A549 (cell line): Measurements from ENCODE around the gene GAL. TPM values are rescaled to one million over a fixed set of nuclear protein-coding genes. Genes with fewer than 3 reads are reported as not detected.

Experiments
- ATAC-seq, 2 experiments: fragments of 200-7000 bp in 1 of 2; fragments of >200 bp in 1 of 2; cut with Nextera tagmentation in 1 of 2; cut with Tn5 transposase in 1 of 2; 3 replicates each; pipeline versions ENCODE4 v1.8.0 to v1.9.1; 2018 to 2020; ENCODE audit warnings: mild to moderate bottlenecking in 1 of 2, moderate library complexity in 1 of 2
- CTCF ChIA-PET: fragments of 300-600 bp; sonication (Branson Sonifier 250); formaldehyde crosslinking; extraction: SDS; loops from one replicate; lab custom pipeline; 2021; ENCODE audit warnings: antibody characterized with exemption, inconsistent platforms; lab: Yijun Ruan, JAX
- POLR2A ChIA-PET: fragments of 350-600 bp; formaldehyde crosslinking; extraction: SDS; loops from one replicate; lab custom pipeline; 2021; ENCODE audit warnings: antibody characterized with exemption, inconsistent platforms; lab: Yijun Ruan, JAX
- DNase-seq, 2 experiments: peaks; one replicate each; pipeline versions ENCODE4 v3.0.0 to v3.0.0-alpha.2; 2011 to 2016; ENCODE audit warnings: low read depth in 1 of 2, low spot score in 1 of 2
- FAIRE-seq: peaks from 2 replicates; lab custom pipeline; 2011; peaks lifted over from hg19 to GRCh38; lab: Jason Lieb, UNC
- H3K27ac ChIP-seq, 2 experiments: fragments of >200 bp; sonication (Bioruptor Twin); formaldehyde crosslinking; 3 replicates each; pipeline ENCODE4 v1.5.1; 2016 to 2017
- H3K4me1 ChIP-seq: fragments of >200 bp; sonication (Bioruptor Twin); formaldehyde crosslinking; 3 replicates; pipeline ENCODE4 v1.6.1; 2016
- H3K4me2 ChIP-seq: fragments of >200 bp; sonication (Bioruptor Twin); formaldehyde crosslinking; 3 replicates; pipeline ENCODE4 v1.6.1; 2016
- H3K4me3 ChIP-seq: fragments of >200 bp; sonication (Bioruptor Twin); formaldehyde crosslinking; 3 replicates; pipeline ENCODE4 v1.5.1; 2016
- H3K9me3 ChIP-seq: fragments of >200 bp; sonication (Bioruptor Twin); formaldehyde crosslinking; 3 replicates; pipeline ENCODE4 v1.6.1; 2016
- BHLHE40 ChIP-seq: IDR thresholded peaks from 2 replicates; pipeline ENCODE4 v1.6.1; 2012; ENCODE audit warnings: low read depth, low read length, inconsistent platforms
- CEBPB ChIP-seq, 2 experiments: fragments of >200 bp in 1 of 2; sonication (Bioruptor Twin) in 1 of 2; formaldehyde crosslinking in 1 of 2; IDR thresholded peaks; 2 replicates each; pipeline ENCODE4 v1.6.1; 2012 to 2016
- EHMT2 ChIP-seq: fragments of 200-600 bp; sonication (generic); IDR thresholded peaks from 2 replicates; pipeline ENCODE4 v1.6.1; 2016; ENCODE audit warnings: antibody characterized with exemption, low read depth, mild to moderate bottlenecking, moderate library complexity
- EP300 ChIP-seq, 2 experiments: fragments of >200 bp; sonication (Bioruptor Twin); formaldehyde crosslinking; IDR thresholded peaks; 2 replicates in 1 of 2; 3 replicates in 1 of 2; pipeline ENCODE4 v1.6.1; 2016 to 2017
- FOSB ChIP-seq: fragments of 250-450 bp; sonication (Bioruptor Pico); IDR thresholded peaks from 2 replicates; pipeline ENCODE4 v1.5.0; 2020; ENCODE audit warnings: mild to moderate bottlenecking, moderate library complexity
- HOXA7 ChIP-seq: fragments of 250-450 bp; sonication (Bioruptor Pico); IDR thresholded peaks from 2 replicates; pipeline ENCODE4 v1.5.0; 2020; ENCODE audit warnings: mild to moderate bottlenecking, moderate library complexity
- HOXB13 ChIP-seq: fragments of 250-450 bp; sonication (Bioruptor Pico); IDR thresholded peaks from 2 replicates; pipeline ENCODE4 v1.5.0; 2020; ENCODE audit warnings: low read depth, mild to moderate bottlenecking, moderate library complexity
- HOXB5 ChIP-seq: fragments of 250-450 bp; sonication (Bioruptor Pico); IDR thresholded peaks from 2 replicates; pipeline ENCODE4 v1.5.0; 2020; ENCODE audit warnings: mild to moderate bottlenecking, moderate library complexity
- JUNB ChIP-seq: fragments of >200 bp; sonication (Bioruptor Twin); formaldehyde crosslinking; IDR thresholded peaks from 2 replicates; pipeline ENCODE4 v1.6.1; 2016
- MAFK ChIP-seq: fragments of 450-650 bp; IDR thresholded peaks from 2 replicates; pipeline ENCODE4 v1.6.1; 2014; ENCODE audit not compliant: partially characterized antibody
- PHF8 ChIP-seq: fragments of 200-600 bp; sonication (generic); IDR thresholded peaks from 2 replicates; pipeline ENCODE4 v1.6.1; 2016; ENCODE audit warnings: low read depth, mild to moderate bottlenecking, antibody characterized with exemption, moderate library complexity, borderline replicate concordance
- POLR2A ChIP-seq: IDR thresholded peaks from 2 replicates; pipeline ENCODE4 v1.6.1; 2012; ENCODE audit warnings: mild to moderate bottlenecking, low read length
- RAD21 ChIP-seq, 2 experiments: fragments of >200 bp in 1 of 2; sonication (Bioruptor Twin) in 1 of 2; formaldehyde crosslinking in 1 of 2; IDR thresholded peaks in 1 of 2; conservative IDR thresholded peaks in 1 of 2; 2 replicates in 1 of 2; 3 replicates in 1 of 2; pipeline ENCODE4 v1.6.1; 2012 to 2018; ENCODE audit warnings: inconsistent platforms in 1 of 2
- RARB ChIP-seq: fragments of 250-450 bp; sonication (Bioruptor Pico); IDR thresholded peaks from 2 replicates; pipeline ENCODE4 v1.8.0; 2021; ENCODE audit warnings: mild to moderate bottlenecking, moderate library complexity
- SMC3 ChIP-seq: fragments of >200 bp; sonication (Bioruptor Twin); formaldehyde crosslinking; IDR thresholded peaks from 3 replicates; pipeline ENCODE4 v1.6.1; 2018; ENCODE audit warnings: inconsistent platforms
- TP53 ChIP-seq: fragments of 250-450 bp; sonication (Bioruptor Pico); IDR thresholded peaks from 2 replicates; pipeline ENCODE4 v1.5.0; 2021; ENCODE audit warnings: mild to moderate bottlenecking, moderate library complexity
- ZC3H11A ChIP-seq: fragments of 450-650 bp; IDR thresholded peaks from 2 replicates; pipeline ENCODE4 v1.6.1; 2014; ENCODE audit warnings: antibody characterized with exemption, mild to moderate bottlenecking
- ZNF302 ChIP-seq: fragments of 250-450 bp; sonication (Bioruptor Pico); IDR thresholded peaks from 2 replicates; pipeline ENCODE4 v1.9.0; 2021; ENCODE audit warnings: inconsistent platforms, mild to moderate bottlenecking, moderate library complexity
- ZSCAN20 ChIP-seq: fragments of 250-450 bp; sonication (Bioruptor Pico); IDR thresholded peaks from 2 replicates; pipeline ENCODE4 v1.8.0; 2022; ENCODE audit warnings: mild to moderate bottlenecking, moderate library complexity
- WGBS: methylation state at CpG from one replicate; pipeline ENCODE4 v1.1.6; 2017; ENCODE audit errors: missing lambda C conversion rate; 5-methylcytosine and 5-hydroxymethylcytosine counted together
- polyA plus RNA-seq, 4 experiments: library from polyadenylated mRNA; depleted of rRNA in 3 of 4; stranded (reverse); fragments of >200 nt; fragmentation: RNase III in 1 of 4; extraction: RNeasy Plus Mini Kit Qiagen cat#74134 plus additional on column Dnase treatment in 1 of 4; gene quantifications; 2 replicates in 3 of 4; 3 replicates in 1 of 4; pipeline ENCODE4 v1.2.3, GENCODE V29; 2011 to 2017
- TF ChIP-seq, protein P1 (sequence below): IDR thresholded peaks from 2 replicates; pipeline ENCODE4 v1.6.1; 2012
- TF ChIP-seq, protein P2 (sequence below): fragments of 200-600 bp; sonication (generic); IDR thresholded peaks from 2 replicates; pipeline ENCODE4 v1.6.1; 2016; ENCODE audit warnings: antibody characterized with exemption, mild to moderate bottlenecking, moderate library complexity
- TF ChIP-seq, protein P3 (sequence below): fragments of 250-450 bp; sonication (Bioruptor Pico); IDR thresholded peaks from 2 replicates; pipeline ENCODE4 v1.5.0; 2021; ENCODE audit warnings: mild to moderate bottlenecking, moderate library complexity, borderline replicate concordance
- TF ChIP-seq, protein P4 (sequence below): fragments of 150-350 bp; IDR thresholded peaks from 2 replicates; pipeline ENCODE4 v1.6.1; 2014; ENCODE audit warnings: low read depth, mild to moderate bottlenecking, low read length

Gene GAL
- polyA plus RNA-seq, 2 of the 4 experiments (the other 2 are of a cell fraction): 2.2 to 8.6 TPM

DNA sequence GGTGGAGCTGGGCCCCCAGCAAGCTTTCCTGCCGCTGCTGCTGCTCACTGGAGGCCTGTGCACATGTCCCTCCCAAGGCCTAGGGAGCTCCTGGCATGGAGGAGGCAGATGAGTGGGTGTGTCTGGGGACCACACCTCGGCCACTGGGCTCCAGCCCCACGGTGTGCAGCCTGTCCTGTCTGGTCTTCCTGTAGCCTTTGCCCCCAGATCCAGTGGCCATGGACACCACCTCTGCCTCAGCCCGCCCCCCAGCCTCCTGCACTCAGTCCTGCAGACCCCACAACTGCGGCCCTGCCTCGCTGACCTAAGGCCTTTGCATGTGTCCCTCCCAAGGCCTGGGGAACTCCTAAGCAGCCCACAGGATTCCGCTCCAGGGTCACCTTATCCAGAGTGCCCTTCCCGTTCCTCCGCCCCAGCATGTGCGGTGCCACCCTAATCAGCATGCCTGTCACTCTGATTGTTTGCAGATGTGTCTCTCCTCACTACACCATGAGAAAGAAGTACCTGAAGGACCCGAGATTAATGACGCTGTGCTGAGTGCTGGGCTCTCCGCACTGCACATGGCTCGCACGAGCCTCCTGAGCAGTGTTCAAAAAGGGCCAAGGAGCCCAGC lies 8.6 kb downstream of the GAL start:
- WGBS: 87% methylated on average over 12 of the region's 15 CpGs
- Histone ChIP-seq H3K4me1 (no peaks in the 10 kb centered on the region), H3K4me3 (no peak overlapping the region), H3K27ac (no peak overlapping the region), H3K9me3 (peaks cover 12% of the 10 kb centered on the region; the same call in 2 of the 3 replicates)
- ATAC-seq: no peak
- CTCF ChIA-PET: no interaction called here
- FAIRE-seq: no peak
- TF ChIP-seq HOXB13: no peak
- no peak for TF ChIP-seq FOSB
- no peak for TF ChIP-seq CEBPB (IDR thresholded peaks at IDR 0.05)
- no peak for TF ChIP-seq BHLHE40
- no peak for TF ChIP-seq PHF8
- TF ChIP-seq HOXB5 (CRISPR knock-in tag): no peak
- TF ChIP-seq ZSCAN20 (CRISPR knock-in tag): no peak
- TF ChIP-seq, protein P1, sequence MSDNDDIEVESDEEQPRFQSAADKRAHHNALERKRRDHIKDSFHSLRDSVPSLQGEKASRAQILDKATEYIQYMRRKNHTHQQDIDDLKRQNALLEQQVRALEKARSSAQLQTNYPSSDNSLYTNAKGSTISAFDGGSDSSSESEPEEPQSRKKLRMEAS: no peak
- TF ChIP-seq HOXA7 (CRISPR knock-in tag): no peak
- TF ChIP-seq RARB (CRISPR knock-in tag): no peak
- TF ChIP-seq EHMT2: no peak
- TF ChIP-seq ZNF302: no peak
- no peak for TF ChIP-seq TP53 (CRISPR knock-in tag)
- no peak for TF ChIP-seq SMC3
- no peak for TF ChIP-seq EP300 (IDR thresholded peaks at IDR 0.05)
- TF ChIP-seq MAFK: no peak
- TF ChIP-seq, all 56 proteins: peak for 0
- POLR2A ChIA-PET: no interaction called here
- DNase-seq: no peak
- no peak overlapping the region for H3K4me2 ChIP-seq

DNA sequence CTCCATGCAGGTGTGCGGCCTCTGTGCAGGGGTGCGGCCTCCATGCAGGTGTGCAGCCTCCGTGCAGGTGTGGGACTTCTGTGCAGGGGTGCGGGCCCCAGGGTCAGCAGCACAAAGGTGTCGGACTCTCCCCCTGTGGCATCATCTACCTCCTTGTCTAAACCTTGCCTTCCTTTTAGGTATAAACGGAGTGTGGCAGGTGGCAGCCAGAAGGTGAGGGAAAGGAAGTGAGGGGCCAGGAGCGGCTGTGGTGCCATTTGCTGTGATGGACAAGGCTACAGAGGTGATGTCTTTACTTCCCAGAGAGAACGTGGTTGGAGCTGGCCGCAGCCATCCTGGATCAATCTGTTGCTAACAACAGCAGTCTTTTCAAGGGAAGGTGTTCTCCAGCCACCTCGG lies 9.1 kb downstream of the GAL start:
- Histone ChIP-seq H3K4me3 (no peak overlapping the region), H3K4me2 (no peak overlapping the region), H3K4me1 (no peaks in the 10 kb centered on the region), H3K27ac (no peak overlapping the region), H3K9me3 (peaks cover 13% of the 10 kb centered on the region; the same call in 2 of the 3 replicates)
- POLR2A ChIA-PET: no interaction called here
- FAIRE-seq (no peak), DNase-seq (no peak), ATAC-seq (no peak)
- CTCF ChIA-PET: no interaction called here
- no peak for TF ChIP-seq BHLHE40
- no peak for TF ChIP-seq ZNF302
- TF ChIP-seq POLR2A: no peak
- no peak for TF ChIP-seq HOXB13
- TF ChIP-seq ZC3H11A: no peak
- no peak for TF ChIP-seq JUNB
- TF ChIP-seq, protein P2, sequence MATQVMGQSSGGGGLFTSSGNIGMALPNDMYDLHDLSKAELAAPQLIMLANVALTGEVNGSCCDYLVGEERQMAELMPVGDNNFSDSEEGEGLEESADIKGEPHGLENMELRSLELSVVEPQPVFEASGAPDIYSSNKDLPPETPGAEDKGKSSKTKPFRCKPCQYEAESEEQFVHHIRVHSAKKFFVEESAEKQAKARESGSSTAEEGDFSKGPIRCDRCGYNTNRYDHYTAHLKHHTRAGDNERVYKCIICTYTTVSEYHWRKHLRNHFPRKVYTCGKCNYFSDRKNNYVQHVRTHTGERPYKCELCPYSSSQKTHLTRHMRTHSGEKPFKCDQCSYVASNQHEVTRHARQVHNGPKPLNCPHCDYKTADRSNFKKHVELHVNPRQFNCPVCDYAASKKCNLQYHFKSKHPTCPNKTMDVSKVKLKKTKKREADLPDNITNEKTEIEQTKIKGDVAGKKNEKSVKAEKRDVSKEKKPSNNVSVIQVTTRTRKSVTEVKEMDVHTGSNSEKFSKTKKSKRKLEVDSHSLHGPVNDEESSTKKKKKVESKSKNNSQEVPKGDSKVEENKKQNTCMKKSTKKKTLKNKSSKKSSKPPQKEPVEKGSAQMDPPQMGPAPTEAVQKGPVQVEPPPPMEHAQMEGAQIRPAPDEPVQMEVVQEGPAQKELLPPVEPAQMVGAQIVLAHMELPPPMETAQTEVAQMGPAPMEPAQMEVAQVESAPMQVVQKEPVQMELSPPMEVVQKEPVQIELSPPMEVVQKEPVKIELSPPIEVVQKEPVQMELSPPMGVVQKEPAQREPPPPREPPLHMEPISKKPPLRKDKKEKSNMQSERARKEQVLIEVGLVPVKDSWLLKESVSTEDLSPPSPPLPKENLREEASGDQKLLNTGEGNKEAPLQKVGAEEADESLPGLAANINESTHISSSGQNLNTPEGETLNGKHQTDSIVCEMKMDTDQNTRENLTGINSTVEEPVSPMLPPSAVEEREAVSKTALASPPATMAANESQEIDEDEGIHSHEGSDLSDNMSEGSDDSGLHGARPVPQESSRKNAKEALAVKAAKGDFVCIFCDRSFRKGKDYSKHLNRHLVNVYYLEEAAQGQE: no peak
- TF ChIP-seq, protein P1: no peak
- no peak for TF ChIP-seq RAD21 (conservative IDR thresholded peaks at IDR 0.05 in 1 of 2, IDR thresholded peaks at IDR 0.05 in 1 of 2)
- TF ChIP-seq, protein P3, sequence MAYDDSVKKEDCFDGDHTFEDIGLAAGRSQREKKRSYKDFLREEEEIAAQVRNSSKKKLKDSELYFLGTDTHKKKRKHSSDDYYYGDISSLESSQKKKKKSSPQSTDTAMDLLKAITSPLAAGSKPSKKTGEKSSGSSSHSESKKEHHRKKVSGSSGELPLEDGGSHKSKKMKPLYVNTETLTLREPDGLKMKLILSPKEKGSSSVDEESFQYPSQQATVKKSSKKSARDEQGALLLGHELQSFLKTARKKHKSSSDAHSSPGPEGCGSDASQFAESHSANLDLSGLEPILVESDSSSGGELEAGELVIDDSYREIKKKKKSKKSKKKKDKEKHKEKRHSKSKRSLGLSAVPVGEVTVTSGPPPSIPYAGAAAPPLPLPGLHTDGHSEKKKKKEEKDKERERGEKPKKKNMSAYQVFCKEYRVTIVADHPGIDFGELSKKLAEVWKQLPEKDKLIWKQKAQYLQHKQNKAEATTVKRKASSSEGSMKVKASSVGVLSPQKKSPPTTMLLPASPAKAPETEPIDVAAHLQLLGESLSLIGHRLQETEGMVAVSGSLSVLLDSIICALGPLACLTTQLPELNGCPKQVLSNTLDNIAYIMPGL (CRISPR knock-in tag): no peak
- TF ChIP-seq, protein P4, sequence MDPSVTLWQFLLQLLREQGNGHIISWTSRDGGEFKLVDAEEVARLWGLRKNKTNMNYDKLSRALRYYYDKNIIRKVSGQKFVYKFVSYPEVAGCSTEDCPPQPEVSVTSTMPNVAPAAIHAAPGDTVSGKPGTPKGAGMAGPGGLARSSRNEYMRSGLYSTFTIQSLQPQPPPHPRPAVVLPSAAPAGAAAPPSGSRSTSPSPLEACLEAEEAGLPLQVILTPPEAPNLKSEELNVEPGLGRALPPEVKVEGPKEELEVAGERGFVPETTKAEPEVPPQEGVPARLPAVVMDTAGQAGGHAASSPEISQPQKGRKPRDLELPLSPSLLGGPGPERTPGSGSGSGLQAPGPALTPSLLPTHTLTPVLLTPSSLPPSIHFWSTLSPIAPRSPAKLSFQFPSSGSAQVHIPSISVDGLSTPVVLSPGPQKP: no peak
- 79% methylated on average over 10 of the region's 10 CpGs for WGBS
